ENCODE results near the gene OPRD1.
"Not testable (repeated sequence)": the region's sequence is repeated elsewhere in the genome, so short reads cannot be mapped to it uniquely, and the experiment has no call there.

OPRD1 gene

DNA sequence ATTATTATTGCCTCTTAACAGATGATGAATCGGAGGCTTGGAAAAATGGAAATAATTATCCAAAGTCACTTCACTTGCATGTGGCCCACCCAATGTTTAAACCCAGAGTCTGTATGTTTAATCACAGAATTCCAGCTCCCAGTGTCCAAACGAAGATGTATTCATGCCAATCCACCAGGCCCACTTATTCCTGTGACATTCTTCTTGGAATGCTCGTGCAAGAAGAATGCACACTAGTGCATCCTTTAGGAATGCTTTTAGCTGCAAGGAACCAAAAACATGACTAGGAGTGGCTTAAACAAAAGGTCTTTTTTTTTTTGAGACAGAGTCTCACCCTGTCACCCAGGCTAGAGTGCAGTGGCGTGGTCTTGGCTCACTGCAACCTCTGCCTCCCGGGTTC lies 8.9 kb upstream of the OPRD1 start:
- DNase-seq = no peak

DNA sequence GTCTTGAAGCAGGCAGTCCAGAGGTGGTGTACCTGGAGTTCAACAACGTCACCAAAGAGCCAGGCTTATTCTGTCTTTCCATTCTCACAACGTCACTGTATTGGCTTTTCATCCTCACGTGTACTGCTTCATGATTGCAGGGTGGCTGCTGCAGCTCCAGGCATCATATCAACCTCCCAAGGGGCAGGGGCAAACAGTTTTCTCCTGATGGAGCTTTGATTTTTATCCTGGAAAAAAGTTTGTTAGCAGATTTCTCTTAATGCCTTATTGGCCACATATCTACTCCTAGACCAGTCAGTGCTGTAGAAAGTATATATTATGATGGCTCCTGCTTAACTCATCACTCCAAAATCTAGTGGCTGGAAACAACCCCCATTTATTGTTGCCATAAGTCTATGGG lies 8.3 kb upstream of the OPRD1 start:
- no peak for DNase-seq

DNA sequence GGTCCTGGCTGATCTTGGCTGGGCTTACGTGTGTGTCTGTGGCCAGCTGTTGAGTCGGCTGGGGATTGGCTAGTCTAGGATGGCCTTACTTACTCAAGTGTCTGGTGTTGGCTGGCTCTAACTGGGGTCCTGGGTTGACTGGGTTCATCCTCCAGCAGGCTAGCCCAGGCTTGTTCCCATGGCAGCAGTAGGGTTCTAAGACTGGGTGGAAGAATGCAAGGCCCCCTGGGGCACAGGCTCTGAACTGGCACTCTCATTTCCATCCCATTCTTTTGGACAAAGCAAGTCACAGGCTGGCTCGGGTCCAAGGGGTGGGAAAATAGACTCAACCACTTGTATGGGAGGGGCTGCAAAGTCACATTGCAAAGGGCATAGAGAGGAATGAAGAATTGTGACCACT lies 7.9 kb upstream of the OPRD1 start:
- no peak for DNase-seq

DNA sequence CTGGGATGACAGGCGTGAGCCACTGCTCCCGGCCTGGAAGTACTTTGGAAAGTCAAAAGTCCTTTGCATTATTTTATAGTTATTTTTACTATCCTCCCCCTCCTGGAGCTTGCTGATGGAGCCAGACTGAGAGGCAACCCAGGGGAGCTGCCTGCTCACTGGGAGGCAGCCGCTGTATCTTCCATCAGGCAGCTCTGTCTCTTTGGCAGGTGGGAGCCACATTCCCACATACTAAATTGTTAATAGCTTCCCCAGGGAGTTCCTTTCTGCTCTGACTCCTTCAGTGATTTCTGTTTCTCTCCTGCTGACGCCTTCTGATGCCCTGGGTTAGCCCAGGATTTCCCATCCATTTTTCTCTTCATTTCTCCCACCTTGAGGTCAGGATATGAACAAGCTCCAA lies 4.9 kb upstream of the OPRD1 start:
- no peak for DNase-seq

DNA sequence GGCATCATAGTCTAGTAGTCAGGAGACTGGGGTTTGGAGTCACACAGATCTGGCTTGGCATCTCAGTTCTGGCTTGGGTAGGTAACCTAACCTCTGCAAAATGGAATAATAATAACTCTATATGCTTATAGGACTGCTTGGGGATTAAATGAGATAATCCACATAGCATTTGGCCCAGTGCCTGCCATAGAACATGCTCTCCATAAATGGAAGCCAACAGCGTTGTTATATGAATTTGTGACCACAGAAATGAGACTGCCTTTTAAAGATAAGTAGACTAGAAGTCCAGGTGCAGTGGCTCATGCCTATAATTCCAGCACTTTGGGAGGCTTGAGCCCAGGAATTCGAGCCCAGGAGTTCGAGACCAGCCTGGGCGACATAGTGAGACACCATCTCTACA lies 4.0 kb upstream of the OPRD1 start:
- DNase-seq = no peak

DNA sequence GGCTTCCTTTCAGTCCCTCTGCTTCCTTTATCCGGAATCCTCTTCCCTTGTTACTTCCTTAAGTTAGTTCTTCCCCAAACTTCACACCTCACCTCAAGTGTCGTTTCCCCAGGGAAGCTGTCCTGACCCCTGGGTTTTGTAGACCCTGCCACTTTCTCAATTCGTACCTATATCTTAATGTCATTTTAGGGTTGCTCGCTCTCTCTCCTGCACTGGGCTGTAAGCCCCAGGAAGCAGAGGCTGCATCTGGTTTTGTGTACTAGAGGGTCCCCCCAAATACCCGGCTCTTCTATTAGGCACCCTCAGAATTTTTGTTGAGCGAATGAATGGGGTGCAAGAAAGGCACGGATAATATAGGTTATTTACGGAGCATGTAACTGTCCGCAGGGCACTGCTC lies 603 bp upstream of the OPRD1 start:
- DNase-seq = no peak

DNA sequence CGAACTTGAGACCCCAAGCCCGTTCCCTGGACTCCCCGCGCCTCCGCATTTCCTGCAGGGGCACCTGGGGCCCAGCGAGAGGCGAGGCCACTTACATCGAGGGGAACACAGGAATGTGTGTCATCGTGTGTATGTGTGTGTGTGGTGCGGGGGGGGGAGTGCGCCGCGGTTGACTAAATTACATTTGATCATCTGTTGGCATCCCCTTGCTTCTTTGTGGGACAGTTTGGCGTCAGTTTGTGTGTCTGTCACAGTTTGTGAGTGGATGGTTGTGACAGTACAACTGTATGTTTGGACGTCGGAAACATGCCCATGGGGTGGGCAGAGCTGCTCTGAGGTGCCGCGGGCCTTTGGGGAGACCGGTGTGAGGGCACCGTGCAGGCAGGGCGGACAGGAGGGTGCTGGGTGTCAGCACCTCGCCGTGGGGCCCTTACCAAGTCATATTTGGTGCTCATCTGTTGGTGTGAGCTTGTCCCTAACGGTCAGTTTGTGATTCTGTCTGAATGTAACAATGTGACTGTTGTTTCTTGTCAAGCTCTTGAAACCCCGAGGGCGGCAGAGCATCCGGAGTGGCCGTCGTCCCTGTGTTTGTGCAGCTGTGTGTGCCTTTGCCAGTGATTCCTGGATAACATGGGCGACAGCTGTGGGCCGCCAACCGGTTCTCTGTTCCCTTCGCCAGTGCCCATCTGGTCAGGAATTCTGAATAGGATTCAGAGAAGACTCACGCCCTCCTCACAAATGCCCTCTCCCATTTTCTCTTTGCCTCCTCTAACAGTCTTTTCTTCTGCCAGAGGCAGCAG lies 899 bp downstream of the OPRD1 start:
- no peak for DNase-seq

DNA sequence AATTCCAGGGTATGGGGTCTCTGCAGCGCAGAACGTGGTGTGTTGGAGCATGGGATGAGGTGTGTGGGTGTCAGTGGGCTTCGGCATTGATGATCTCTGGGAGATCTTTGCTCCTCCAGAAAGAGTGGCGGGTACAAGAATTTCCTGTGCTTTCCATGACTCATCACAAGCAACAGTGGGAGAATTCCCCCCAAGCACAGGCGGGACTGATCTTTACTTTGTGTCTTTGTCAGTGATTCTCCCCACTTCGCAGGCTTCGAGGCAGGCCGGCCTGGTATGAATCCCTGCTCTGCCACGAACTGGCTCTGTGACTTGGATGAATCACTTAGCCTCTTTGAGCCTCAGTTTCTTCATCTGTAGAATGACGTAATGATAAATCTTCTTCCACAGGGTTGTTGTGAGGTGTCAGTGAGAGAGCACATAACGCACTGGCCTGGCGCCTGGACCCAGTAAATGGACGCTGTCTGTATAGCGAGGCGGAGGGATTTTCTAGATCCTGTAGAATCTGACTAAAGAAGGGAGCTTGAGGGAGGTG lies 2.0 kb downstream of the OPRD1 start:
- no peak for DNase-seq

DNA sequence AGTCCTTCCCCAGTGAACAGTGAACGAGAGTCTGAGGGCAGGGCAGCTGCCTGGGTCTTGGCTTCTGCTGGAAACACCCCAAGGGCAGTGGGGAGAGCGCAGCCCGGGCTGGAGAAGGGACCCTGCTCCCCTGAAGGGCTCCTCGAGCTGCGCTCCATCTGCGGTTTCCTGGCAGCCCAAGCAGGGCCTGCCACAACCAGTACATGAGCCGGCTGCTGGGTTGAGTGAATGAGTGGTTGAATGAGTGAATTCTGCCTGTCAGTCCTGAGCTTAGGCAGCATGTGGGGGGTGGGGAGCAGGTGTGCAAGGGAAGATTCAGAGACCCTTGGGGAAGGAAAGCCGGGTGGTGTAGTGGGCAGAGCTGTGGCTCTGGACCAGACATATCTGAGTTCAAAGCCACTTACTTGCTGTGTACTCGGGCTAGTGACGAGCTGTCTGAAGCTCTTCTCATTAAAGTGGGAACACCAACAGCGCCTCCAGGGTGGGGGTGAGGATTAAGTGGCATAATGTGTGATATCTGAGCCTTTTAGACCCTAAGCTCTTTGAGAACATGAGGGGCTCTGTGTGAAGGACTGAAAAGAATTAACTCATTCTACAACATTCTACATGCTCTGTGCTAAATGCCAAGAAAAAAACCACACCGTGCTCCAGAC lies 3.7 kb downstream of the OPRD1 start:
- no peak for DNase-seq

DNA sequence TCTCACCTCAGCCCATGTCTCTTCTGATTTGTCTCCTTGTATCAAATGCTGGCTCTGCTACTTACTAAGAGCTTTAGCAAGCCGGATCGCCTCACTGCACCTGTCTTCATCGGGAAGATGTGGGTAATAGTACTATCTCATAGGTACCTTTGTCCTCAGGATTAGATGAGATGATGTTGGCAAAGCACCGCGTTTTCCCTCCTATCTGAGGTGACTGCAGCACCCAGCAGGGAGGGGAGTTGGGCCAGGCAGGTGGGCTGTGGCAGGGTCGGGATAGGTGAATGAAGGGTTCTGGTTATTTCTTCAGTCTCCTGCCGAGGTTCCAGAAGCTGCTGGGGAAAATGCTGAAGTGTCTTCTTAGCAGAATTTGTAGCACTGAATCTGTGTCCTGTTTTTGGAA lies 5.2 kb downstream of the OPRD1 start:
- DNase-seq = no peak

DNA sequence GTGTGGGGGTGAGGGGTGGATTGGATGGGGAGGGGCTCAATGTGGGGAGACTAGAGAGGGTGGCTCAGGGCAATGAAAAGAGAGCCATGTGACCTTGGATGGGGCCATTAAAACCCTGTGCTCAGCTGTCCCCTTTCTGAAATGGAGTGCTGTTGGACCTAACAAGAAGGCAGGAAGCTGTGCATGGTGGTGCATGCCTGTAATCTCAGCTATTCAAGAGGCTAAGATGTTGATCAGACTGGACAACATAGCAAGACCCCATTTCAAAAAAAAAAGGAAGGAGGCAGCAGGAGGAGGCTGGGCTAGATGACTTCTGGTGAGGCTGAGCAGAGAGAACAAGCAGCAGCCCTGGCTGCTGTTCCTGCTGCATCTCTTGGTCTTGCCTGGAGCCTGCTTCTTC lies 7.0 kb downstream of the OPRD1 start:
- no peak for DNase-seq

DNA sequence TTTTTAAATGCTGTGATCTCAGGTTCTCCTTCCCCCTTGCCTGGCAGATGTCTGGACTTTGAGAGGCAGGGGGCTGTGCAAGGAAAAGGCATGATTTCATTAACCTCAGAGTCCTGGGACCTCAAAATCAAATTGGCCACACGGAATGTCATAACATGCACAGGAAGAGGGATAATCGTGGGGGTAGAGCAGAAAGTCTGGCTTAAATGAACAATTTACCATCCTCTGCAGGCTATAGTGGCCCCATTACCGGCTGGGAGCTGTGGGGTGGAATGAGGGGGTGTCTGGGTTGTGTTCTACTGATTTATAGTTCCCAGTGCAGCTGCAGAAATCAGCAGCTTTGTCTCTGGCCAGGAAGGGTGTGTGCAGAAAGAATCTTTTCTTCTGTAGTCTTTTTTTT lies 10.8 kb downstream of the OPRD1 start:
- DNase-seq = no peak

DNA sequence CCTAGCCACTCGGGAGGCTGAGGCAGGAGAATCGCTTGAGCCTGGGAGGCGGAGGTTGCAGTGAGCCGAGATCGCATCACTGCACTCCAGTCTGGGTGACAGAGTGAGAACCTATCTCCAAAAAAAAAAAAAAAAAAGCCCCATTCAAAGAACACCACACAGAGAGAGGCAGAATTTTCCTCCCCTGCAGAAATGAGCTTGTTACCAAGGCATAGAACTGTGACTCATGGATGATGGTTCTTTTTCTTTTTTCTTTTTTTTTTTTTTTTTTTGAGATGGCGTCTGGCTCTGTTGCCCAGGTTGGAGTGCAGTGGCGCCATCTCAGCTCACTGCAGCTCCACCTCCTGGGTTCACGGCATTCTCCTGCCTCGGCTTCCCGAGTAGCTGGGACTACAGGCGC lies 12.1 kb downstream of the OPRD1 start:
- DNase-seq = not testable (repeated sequence)

DNA sequence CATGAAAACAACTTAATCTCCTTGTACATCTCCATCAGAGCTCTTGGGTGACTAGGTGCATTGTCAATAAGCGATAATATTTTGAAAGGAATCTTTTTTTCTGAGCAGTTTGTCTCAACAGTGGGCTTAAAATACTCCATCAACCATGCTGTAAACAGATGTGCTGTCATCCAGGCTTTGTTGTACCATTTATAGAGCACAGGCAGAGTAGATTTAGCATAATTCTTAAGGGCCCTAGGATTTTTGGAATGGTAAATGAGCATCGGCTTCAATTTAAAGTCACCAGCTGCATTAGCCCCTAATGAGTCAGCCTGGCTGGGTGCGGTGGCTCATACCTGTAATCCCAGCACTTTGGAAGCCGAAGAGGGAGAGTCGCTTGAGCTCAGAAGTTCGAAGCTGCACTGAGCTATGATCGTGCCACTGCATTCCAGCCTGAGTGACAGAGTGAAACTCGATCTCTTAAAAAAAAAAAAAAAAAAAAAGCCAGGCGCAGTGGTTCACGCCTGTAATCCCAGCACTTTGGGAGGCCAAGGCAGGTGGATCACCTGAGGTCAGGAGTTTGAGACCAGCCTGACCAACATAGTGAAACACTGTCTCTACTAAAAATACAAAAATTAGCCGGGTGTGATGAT lies 16.4 kb downstream of the OPRD1 start:
- DNase-seq = not testable (repeated sequence)

DNA sequence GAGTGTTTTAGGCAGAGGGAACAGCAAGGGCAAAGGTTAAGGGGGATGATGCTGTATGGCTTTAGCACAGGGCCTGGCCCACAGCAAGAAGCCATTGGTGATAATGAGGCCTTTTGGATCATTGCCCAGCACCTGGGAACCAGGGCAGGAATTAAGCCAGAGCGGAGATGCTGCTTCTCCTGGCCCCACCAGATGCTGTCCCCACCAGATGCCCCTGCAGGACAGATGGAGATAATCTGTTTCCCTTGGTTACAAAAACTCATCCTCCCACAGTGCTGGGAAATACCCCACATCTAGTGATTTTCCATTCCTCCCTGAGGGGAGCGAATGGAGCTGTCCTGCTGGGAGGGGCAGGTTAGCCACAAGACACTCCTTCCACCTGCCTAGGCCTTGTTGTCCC lies 18.8 kb downstream of the OPRD1 start:
- no peak for DNase-seq

DNA sequence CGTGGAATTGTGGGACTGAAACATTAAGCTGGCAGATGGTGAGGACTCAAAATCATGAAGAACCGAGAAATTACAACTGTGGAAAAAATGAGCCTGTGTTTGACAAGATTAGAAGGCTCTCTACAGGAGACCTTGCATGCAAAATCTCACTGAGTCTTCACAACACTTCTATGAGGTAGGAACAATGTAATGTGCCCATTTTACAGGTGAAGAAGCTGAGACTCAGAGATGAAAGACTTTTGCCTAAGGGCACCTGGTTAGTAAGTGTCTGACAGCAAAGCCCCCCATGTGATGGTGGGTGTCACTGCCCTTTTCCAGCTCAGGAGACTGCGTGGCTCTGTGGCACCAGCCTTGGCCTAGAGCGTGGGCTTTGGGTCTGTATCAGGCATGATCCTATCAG lies 21.0 kb downstream of the OPRD1 start:
- DNase-seq = no peak

DNA sequence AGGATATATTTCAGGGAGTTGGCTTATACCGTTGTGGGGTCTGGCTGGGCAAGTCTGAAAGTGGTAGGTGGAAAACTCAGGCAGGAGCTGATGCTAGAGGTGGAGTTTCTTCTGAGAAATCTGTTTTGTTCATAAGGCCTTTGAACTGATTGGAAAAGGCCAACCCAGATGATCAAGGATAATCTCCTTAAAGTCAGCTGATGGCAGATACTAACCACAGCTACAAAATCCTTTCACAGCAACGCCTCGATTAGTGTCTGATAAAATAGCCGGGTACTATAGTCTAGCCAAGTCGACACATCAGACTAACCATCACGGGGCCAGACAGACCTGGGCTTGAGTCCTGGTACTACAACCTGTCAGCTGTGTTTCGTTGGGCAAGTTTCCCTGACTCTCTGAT lies 21.4 kb downstream of the OPRD1 start:
- no peak for DNase-seq

DNA sequence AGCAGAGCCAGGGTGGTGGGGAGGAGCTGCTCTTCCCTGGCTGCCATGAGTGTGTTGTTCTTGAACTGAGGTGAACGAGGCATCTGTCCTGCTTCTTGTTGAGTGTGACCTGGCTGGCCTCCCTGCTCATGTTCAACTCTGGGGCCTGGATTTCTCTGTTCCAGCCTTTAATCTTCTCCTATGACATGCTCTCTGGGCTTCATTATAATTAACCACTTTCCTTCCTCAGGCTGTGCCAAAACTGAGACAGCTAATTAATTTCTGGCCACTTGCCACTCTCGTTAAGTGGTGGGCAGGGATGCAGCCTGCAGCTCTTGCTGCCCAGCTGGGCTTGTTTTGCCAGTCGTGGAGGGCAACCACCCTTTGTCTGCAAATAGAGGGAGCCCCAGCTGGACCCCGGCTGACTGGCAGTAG lies 23.3 kb downstream of the OPRD1 start:
- no peak for DNase-seq

DNA sequence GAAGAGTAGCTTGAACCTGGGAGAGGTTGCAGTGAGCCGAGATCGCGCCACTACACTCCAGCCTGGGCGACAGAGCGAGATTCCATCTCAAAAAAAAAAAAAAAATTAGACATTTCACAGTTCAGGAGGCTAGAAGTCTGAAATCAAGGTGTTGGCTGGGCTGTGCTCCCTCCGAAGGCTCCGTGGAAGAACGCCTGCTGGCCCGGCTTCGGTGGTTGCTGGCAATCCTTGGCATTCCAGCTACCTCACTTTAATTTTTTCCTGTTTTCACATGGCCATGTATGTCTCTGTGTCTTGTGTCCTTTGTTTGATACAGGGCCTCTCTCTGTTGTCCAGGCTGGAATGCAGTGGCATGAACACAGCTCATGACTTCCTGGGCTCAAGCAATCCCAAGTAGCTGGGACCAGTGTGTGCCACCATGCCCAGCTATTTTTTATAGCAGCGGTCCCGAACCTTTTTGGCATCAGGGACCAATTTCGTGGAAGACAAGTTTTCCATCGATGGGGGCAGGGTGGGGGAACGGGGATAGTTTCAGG lies 24.5 kb downstream of the OPRD1 start:
- DNase-seq = no peak

DNA sequence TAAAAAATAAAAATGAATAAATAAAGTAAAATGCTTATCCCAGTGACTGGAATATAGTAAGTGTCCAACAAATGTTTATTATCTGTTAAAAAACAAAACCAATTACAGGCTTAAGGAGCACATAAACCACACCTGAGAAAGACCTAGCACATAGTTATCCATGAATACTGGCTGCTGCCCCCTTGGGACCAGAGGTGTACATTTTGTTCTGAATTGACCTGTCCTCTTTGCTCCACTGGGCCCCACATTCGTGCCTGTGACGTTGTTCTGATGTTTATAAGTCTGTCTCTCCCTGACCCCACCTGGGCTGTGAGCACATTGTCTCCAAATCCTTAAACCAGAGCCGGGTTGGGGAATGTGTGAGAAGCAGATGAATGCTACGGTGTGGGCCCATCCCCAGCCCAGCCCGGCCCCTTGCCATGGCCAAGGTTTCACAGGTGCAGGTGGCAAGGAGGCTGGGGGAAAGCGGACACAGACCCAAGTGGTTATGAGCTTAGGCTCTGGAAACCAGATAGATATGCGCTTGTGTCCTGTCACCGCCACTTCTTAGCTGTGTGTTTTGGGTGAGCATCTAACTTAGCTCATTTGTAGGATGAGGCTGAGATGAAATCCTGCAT lies 29.1 kb downstream of the OPRD1 start:
- DNase-seq = no peak

DNA sequence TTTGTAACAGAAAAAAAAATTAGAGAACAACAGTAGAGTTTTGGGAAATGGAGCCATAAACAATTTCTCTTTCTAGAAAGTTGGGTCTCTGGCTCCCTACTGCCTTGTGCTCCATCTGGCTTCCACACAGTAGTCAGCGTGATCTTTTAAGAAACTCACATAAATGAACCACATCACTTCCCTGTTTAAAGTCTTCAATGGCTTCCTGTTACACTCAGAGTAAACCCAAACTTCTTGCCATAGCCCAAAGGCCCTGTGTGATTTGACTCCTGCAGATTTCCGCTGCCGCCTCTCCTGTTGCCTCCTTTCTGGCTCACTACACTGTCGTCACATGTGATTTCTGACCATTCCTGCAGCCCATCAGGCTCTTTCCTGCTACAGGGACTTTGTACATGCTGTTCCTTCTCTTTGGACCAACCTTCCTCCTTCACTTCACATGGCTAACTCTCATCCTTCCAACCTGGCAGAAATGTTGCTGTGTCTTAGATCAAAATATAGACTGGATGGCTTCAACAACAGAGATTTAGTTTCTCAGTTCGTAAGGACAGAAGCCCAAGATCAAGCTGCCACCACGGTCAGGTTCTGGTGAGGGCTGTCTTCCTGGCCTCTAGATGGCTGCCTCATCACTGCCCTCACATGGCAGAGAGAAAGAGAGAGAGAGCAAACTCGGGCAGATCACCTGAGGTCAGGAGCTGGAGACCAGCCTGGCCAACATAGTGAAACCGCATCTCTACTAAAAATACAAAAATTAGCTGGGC lies 34.0 kb downstream of the OPRD1 start:
- no peak for DNase-seq

DNA sequence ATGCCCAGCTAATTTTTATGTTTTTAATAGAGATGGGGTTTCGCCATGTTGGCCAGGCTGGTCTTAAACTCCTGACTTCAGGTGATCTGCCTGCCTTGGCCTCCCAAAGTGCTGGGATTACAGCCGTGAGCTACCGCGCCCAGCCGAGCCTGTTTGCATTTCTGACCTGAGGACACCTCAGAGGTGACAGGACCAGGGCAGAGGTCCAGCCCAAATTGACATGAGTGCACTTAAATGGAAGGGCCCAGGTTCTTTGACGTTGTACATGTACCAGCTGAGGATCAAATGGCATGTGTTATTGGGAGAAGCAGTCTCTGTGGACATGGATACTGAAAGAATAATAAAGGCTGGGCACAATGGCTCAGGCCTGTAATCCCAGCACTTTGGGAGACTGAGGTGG lies 35.2 kb downstream of the OPRD1 start:
- DNase-seq = not testable (repeated sequence)

Data from effector CD8-positive, alpha-beta T cell (primary cell).